ENCODE data around the gene PRDM2.

PRDM2 gene

DNA sequence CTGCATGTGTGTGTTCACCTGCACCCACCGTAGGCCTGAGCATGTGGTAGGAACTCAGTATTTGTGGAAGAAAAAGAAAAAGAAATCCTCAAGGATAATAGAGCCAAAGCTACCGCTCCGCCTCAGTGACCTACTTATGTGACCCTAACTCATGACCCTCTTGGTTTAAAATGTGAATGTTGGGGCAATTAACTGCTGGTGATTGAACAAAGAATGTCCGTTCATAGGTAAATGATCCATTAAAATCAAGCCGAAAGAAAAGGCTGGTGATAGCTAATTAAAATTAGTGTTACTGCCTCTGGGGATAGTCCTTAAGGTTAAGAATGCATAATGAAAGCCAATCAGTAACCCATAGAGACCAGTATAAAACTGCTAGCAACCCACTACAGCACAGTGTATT is 98.1 kb downstream of the PRDM2 start:
- no peak for DNase-seq

DNA sequence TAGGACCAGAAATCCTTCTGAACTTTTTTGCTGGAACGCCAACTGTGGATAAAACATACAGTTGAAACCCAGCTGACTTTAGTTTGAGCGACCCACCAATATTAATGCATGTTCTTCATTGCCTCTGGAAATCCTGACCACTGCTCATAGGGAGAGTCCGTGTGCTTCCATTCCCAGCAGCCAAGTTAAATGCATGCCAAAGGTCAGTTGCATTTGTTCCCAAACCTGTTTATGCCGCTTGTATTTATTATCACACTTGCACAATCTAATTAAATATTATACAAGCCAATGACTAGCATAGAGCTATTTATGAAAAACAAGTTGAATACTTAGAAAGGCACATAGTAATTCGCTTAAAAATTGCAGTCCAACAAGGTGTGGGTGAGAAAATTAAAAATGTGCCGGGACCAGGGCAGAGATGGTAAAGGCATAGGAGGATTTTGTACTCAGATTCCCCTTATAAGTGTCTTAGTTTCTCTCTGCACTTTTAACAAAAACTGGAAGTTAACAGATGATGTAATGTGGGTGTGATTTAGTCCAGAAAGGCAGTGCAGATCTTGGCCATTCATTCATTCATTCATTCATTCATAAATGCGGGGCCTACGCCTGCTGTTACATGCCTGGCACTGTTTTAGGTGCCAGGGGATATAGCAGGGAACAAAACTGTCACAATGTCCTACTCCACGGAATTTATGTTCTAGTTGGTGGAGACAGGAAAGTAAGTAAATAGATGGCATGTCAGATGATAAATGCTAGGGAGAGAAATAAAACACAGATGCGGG is 99.7 kb downstream of the PRDM2 start:
- no peak for DNase-seq

DNA sequence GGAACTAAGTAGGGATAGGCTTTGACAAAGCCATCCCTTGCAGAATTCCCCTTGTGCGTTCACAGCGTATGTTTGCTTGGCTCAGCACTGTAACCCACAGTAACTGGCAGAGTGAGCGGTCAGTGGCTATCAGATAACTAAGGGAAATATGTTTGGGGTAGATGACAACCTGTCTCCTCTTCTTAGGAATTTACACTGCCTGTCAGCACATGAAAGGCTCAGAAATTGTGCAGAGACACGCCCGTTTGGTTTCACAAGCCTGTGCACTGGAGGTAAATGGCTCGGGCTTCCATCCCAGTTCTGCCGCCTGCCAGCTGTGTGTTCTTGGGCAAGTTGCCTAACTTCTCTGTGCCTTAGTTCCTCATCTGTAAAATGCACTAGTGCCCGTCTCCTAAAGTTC is 101.2 kb downstream of the PRDM2 start:
- no peak for DNase-seq

DNA sequence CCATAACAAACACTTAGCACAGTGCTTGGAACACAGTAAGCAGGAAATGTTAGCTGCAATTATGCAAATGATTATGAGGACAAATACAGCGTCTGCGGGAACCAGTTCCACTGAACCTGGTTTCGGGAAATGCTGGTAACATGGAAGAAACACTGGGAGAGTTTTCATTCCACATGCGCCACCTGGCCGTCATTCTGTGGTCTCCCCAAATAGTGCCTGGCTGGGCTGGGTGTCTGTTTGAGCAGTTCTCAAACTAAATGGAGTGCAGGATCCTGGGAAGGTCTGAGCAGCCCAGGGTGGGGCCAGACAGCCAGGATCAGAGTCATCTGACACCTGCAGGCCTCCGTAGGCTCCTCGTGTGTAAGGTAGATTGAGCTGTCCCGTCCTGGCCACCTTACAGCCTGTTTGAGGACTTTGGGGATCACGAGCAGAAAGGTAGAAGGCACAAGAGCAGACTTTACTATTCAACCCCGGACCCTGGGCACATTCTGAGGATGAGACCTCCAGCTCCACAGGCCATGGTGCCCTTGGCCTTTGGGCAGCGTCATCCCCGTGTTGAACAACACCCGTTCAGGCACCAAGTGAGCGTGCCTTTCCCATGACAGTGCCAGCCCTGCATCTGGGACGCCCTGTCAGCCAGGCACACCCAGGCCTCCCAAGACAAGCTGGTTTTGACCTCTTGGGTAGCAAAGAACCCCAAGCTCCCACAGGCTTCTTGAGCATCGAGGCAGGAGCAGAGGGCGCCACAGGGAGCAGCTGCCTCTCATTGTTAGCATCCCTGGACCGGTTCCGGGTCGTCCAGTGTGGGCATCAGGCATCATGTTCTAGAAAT is 101.9 kb downstream of the PRDM2 start:
- DNase-seq: no peak

DNA sequence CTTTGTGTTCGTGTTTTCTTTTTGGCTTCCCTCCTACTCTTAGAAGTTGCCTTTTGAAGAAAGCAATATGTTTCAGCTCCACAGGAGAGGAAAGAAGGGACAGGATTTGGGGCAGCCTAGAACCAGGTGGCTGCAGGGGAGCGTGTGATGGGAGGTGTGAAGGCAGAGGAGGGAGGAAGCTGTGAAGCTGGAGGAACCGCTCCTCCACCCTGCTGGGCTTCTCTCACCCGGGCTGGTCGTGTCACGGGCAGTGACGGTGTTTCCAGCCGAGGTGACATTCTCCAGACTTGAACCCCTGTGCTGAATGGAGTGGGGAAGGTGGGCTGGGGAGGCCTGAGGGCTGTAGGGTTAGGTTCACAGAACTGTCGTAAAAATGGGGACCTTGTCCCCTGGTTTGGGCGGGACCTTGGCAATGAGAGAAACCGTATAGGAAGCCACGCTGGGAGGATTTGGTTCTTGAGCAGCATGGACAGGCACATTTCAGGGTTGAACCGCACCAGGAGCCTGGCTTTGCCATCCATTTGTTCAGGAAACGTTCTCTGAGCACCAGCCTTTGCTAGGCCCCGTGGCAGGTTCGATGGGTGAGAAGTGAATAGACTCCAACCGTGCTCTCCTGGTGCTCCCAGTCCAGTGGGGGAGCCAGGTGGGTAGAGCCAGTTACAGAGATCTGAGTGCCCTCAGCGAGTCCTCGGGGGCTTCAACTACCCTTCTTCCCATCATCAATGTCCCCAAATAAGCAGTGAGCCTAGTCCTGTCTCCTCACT is 103.0 kb downstream of the PRDM2 start:
- no peak for DNase-seq

DNA sequence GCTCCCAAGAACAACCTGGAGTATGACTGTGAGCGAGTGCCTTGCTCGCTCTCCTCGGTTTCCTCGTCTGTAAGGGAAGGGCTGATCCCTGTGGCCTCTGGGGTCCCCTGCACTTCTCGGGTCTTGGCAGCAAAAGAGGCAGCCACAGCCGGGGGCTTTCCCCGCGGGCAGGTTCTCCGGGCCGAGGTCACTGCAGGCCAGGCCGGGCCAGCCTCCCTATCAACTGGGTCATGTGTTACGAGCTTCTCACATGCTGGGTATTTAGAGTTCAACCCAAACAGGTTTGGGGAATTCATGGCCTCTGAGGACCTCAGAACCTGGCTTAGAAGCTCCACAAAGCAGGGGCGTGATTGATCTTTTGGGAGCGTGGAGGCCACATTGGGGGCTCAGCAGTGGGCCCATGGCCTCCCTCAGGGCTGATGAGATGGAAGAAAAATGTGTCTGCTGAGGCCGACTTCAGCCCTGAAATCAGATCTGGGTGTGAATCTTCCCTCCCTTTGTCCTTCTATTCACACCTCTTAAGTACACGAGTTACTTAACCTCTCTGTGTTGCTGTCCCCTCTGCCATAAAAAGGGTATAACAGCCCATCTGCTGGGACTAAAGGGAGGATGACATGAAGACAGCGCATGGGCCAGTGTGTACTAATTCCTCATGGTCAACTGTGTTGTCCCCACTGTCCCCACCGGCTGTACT is 103.7 kb downstream of the PRDM2 start:
- no peak for DNase-seq

DNA sequence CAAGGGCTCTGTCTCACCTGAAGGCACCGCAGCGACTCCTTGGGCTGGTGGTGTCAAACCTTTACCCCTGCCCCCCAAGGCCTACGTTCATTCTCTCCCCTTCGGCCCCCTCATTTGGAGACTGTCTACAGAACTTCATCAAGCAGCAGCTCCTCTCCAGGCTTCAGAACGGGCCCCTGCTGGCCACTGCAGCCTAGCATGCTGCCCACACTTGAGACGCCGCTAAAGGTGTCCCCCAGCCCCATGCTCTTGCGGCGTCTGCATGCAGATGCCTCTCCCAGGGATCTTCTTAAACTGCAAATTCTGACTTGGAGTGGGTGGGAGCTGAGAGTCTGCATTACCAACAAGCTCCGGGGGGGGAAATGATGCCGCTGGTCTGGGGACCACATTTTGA is 104.2 kb downstream of the PRDM2 start:
- DNase-seq: no peak

DNA sequence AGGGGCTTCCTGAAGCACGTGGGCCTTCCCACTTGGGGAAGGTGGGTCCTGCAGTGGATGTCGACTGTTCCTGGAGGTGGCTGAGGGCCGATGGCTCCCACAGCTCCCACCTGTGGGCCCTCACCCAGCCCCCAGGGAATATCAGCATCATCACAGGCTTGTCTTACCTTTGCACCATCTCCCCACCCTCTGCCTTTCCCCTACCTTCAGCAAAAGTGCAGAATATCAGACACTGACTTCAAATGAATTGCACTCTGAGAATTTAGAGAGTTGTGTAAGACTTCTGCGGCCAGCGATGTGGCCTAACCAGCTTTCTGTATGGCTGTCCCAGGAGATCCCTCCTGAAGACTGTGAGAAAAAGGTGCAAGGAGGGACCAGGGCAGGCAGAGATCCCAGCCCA is 105.4 kb downstream of the PRDM2 start:
- no peak for DNase-seq

DNA sequence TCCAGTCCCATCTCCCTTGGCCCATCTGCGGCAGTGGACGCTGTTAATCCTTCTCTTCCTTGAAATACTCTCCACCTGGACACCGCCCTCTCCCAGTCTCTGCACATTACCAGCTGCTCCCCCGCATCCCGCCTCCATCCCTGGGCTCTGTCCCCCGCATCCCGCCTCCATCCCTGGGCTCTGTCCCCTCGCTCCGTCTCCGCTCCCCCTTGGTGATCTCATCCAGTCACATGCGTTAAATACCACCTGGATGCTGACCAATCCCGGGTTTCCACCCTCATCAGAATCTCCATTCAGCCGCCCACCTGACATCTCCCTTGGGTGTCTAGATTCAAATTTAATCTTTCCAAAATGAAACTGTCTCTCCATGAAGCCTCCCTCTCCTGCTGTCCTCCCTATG is 106.1 kb downstream of the PRDM2 start:
- DNase-seq: no peak

DNA sequence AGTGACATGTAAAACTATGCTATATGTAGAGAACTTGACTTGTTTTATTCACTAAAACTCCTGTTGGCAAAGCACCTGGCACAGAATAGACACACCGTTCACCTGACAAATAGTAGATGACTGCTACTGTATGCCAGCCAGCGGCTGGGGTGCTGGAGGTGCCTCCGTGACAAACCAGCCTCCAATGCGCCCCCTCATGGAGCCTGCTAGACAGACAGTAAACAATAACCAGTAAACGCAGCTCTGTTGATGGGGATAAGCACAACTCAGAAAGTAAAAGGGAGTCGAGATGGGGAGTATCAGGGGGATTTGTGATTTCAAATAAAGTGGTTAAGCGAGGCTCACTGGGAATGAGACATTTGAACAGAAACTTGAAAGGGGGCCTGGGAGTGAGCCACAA is 107.2 kb downstream of the PRDM2 start:
- no peak for DNase-seq

DNA sequence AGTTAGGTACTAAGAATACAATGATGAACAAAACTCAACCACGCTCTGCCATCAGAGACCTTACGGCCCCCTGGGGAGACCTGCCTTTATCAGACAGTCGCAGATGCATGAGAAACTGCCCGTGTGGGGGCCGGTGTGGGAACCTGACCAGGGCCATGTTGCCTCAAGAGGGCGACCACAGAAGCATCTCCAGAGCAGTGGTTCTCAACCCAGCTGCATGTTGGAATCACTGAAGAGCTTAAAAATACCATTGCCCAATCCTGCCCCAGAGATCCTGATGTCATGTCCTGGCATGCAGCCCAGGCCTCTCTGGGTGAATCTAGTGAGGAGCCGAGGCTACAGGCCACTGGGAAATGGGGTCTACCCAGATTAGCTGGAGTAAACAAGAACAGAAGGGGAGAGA is 108.7 kb downstream of the PRDM2 start:
- no peak for DNase-seq

DNA sequence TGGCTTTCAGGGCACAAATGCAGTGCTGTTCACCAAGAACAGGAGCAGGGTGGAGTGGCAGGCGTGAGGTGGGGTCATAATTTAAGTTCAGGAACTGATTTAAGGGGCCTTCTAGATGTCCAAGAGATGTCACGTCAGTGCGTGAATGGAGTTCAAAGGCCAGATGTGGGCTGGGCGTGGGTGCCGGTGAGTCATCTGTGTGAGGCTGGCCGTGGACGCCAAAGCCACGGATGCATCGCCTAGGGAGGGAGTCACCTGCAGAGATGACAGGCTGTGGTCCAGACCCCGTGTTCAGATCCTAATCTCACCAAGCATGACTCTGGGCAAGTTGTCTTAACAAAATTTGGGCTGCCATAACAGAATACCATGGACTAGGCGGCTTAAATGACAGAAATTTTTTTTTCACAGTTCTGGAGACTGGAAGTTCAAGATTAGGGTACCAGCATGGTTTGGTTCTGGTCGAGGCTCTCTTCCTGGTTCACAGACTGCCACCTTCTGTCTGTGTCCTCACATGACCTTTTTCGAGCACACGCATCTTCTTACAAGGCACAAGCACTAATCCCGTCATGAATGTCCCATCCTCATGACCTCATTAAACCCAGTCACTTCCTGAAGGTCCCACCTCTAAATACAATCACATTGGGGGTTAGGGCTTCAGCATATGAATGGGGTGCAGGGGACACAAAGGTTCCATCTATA is 109.6 kb downstream of the PRDM2 start:
- DNase-seq: no peak

DNA sequence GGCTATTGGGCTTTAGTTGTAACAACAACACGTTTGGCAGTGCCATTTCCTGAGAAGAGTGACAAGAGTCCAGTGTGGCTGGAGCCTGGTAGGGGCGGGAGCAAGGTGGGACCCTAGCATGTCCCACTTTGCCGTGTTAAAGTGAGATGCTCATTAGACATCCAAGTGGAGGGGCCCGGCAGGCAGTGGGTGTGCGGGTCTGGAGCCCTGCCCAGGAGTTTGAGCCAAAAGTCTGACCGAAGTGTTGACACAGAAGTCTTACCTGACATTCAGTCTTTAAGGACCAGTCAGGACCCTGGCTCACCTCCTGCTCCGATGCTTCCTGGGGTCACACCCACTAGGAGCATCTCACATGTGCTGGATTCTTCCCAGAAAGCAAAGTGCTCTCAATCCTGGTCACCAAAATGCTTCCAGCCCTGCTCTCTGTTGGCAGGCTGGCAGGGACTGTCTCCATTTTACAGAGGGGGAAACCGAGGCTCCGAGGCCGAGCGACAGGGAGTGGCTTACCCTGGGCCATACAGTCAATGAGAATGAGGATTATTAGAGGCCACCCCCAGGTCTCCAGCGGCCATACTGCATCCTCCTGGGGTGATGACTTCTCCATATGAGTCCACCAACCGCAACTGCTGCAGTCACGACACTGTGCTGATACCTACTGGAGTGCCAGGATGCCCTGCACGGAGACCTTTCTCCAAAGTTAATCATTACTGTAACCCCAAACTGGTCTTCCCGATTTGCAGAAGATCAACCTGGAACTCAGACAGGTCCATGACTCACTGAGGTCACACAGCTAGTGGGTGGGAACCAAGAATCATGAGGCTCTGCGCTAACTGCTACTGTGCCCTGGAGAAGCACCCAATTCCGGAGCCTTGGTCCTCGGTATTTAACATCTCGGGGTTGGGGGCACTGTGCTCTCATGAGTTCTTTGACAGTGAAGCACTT is 112.7 kb downstream of the PRDM2 start:
- no peak for DNase-seq

DNA sequence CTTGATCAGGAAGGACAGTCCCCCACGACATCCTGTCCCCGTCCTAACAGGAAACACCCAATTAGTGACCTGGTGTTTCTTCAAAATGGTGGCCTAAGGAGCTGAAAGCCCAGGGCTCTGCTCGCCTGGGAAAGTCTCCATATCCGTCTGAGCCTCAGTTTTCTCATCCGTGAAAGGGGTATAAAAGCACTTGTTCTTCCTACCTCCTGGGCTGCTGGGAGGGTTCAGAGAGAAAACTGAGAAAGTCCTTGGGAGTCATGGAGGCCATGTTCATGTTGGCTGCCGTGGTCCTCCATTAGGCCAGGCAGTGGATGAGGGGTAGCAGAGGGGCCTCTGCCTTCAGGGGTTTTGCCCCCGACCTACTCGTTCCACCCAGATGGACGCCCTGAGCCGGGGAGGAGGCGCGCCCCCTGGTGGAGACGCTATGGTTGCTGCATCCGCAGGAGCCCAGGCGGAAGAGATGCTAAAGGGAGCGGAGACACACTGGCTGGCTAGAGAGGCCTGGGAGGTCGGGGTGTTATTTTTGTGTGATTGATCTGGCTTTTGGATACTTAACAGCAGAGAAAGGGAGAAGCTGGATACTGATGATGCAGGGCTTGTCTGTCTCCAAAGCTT is 113.5 kb downstream of the PRDM2 start:
- no peak for DNase-seq

DNA sequence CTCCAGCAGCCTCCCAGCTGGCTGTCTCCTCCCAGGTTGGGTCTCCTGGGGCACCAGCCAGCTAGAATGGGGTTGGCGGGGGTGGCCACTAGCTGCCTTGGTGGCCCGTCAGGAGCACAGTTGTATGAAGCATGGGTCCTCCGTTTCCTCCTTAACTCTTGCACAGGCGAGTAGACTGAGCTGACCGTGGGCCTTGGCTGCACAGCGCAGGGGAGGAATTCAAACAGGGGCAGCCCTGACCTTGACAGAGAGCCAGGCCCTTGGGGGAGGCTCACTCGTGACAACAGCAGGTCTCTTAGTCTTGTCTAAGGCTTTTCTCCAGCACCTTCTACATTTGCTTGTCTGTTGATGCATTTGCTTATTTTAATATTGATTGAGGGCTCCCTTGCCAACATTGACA is 114.1 kb downstream of the PRDM2 start:
- DNase-seq: no peak

DNA sequence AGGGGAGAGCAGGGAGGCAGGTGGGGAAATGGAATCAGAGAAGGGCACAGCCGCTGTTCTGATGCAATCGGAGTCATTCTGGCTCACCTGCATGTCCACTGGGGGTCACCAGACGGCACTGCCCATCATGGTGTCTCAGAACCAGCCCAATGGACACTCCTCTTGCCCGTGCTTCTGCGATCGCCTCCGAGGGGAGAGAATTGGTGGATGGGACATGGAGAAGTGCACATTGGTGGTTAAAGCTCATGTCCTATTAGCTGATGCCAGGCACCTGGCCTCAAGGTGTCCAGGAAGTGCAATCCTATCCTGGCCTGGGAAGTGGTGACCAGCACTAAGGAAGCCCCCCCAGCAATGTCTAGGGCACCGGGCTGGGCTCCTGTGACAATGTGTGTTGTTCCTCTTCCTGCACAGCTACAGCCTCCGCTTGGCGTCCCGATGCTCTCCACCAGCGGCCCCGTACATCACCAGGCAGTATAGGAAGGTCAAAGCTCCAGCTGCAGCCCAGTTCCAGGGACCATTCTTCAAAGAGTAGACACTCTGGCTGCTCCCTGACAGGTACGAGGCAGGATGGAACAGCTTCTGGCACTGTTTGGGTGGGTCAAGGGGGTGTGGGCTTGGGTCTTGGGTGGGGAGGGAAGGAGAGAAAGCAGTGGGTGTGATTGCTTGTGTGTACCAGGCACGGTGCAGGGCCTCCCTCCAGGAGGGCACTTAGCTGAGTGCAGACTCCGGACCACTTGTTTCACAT is 116.2 kb downstream of the PRDM2 start:
- no peak for DNase-seq

DNA sequence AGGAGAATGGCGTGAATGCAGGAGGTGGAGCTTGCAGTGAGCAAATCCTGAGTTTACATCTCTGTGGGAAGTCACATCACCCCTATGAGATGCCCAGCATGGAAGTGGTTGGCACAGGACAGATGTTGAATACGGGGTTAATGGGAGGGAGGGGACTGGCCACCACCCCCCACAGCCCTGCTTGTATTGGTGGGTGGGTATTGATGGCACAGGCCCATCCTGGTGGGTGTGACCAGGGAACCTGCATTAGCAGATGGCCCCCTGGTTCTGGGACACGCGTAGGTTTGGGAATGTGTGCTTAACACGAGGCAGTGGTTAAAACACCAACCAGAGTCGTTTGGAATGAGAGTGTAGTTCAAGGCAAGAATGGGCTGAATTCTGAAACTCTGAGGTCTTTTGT is 117.9 kb downstream of the PRDM2 start:
- no peak for DNase-seq

DNA sequence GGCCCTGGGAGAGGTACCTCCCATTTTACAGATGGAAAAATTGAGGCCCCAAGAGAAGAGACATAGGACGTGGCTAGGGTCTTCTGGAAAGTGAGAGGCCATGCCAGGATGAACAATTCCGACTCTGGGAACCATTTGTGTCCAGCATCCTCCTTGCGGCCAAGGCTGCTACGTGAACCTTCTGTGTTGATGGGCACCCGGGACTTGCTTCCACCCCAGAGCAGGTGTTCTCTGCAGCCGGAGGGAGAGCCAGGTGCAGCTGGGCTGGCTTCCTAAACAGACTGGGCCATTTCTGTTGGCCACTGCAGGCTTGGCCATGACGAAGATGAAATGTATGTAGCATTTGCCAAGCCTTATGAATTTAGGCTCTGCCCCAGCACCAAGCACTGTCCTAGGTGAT is 118.9 kb downstream of the PRDM2 start:
- DNase-seq: no peak

DNA sequence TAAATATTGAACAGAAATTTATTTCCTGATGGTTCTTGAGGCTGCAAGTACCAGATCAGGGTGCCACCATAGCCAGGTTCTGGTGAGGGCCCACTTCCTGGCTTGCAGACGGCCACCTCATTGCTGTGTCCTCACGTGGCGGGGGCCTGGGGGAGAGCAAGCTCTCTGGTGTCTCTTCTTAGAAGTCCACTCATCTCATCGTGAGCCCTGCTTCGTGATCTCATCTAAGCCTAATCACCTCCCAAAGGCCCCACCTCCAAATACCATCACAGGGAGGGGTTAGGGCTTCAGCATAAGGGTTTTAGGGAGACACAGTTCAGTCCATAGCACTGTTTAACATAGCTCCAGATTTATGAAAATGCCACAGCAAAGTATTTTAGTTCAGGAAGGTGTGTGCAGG is 119.7 kb downstream of the PRDM2 start:
- DNase-seq: no peak

DNA sequence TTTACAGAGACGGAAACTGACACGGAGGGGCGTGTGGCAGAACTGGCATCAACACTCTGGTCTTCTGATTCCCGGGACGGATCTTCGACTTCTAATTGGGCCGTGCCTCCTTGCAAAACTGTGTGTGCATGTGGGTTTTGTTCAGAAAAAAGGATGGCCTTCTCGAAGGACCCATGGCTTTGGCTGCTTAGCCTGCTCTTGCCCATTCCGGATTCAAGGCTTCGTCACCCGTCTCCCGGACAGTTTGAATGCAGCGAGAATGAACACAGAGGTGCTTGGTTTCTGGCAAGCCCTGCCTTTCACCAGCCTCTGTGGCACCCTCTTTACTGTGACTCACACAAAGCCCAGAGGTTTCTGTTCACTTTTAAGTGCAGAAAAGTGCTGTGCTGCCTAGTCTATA is 120.1 kb downstream of the PRDM2 start:
- no peak for DNase-seq
